Uterus (tissue), 4 donors: ENCODE results near the gene NAGLU. TPM values are rescaled to one million over a fixed set of nuclear protein-coding genes. Genes with fewer than 3 reads are reported as not detected.

ENCODE experiments used
- DNase-seq, 2 donors: peaks; one replicate each; pipeline ENCODE4 v3.0.0-alpha.2; 2019 to 2020
- H3K27ac ChIP-seq, 2 donors: fragments of 200-600 bp; sonication (generic); 1 replicate in 1 of 2; 2 replicates in 1 of 2; pipeline ENCODE4 v1.5.1; 2016 to 2018
- H3K27me3 ChIP-seq, 2 donors: fragments of 200-600 bp; sonication (generic); one replicate each; pipeline ENCODE4 v1.5.1; 2018 to 2019; ENCODE audit warnings: control low read depth in 1 of 2
- H3K36me3 ChIP-seq, 2 donors: fragments of 200-600 bp; sonication (generic); one replicate each; pipeline ENCODE4 v1.5.1; 2019; ENCODE audit warnings: control low read depth in 1 of 2
- H3K4me1 ChIP-seq, 2 donors: fragments of 200-600 bp; sonication (generic); one replicate each; pipeline ENCODE4 v1.5.1; 2018 to 2019; ENCODE audit warnings: control low read depth in 1 of 2
- H3K4me3 ChIP-seq, 2 donors: fragments of 200-600 bp; sonication (generic); 1 replicate in 1 of 2; 2 replicates in 1 of 2; pipeline ENCODE4 v1.5.1; 2018 to 2019; ENCODE audit warnings: mild to moderate bottlenecking in 1 of 2
- H3K9me3 ChIP-seq, 2 donors: fragments of 200-600 bp; sonication (generic); one replicate each; pipeline ENCODE4 v1.5.1; 2019; ENCODE audit warnings: control low read depth in 1 of 2
- POLR2A ChIP-seq, 2 donors: fragments of 450-650 bp; IDR thresholded peaks; one replicate each; pipeline ENCODE4 v1.6.1; 2016; ENCODE audit warnings: antibody characterized with exemption in 2 of 2, mild to moderate bottlenecking in 1 of 2, moderate library complexity in 1 of 2
- intact Hi-C: fragments of 100-400 bp; cut with DNase I; formaldehyde crosslinking; loops from one replicate; pipeline ENCODE4 v1.15.1; 2023; ENCODE audit warnings: low total_unique reads
- total RNA-seq, 4 donors: library from RNA; depleted of rRNA in 3 of 4; stranded (reverse); fragments of >200 nt in 3 of 4; gene quantifications; one replicate each; pipeline versions ENCODE4 v1.1.0 to v1.2.4, GENCODE V29; 2014 to 2023
- TF ChIP-seq, protein P1 (sequence below), 4 experiments: fragments of 200-600 bp in 2 of 4; fragments of 450-650 bp in 2 of 4; sonication (generic) in 2 of 4; IDR thresholded peaks; one replicate each; pipeline ENCODE4 v1.5.1; 2016 to 2019; ENCODE audit warnings: antibody characterized with exemption in 4 of 4, mild to moderate bottlenecking in 2 of 4, moderate library complexity in 1 of 4
- donor health status: DM: yes; HTN: yes; CAD: no.

The NAGLU gene
- total RNA-seq, 4 donors from 2014 or later, result 8.7 to 33.5 (median 25.6) TPM

DNA sequence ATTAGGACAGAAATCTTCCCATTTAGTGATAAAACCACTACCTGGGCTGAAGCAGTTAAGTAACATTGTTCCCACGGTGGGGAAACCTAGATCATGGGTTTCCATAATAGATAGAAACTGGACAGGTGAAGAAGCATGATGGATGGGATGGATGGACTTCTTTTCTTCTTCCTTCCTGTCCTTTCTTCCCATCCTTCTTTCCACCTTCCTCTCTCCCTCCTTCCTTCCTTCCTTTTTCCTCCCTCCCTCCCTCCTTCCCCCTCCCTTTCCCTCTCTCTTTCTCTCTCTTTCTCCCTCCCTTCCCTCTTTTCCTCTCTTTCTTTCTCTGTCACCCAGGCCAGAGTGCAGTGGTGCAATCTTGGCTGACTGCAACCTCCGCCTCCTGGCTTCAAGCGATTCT, 38.4 kb downstream of the NAGLU start:
- Histone ChIP-seq H3K27me3 (no peaks in the 10 kb centered on the region), H3K36me3 (no peaks in the 10 kb centered on the region), H3K4me3 (no peak overlapping the region), H3K4me1 (peaks cover 0 to 12% of the 10 kb centered on the region in 2 donors), H3K9me3 (no peaks in the 10 kb centered on the region), H3K27ac (no peak overlapping the region)
- intact Hi-C loops, result loop anchor here (10.0 kb wide), 1 partner anchor 100 kb away; the partner anchor contains the start of gene PLEKHH3
- TF ChIP-seq, protein P1, sequence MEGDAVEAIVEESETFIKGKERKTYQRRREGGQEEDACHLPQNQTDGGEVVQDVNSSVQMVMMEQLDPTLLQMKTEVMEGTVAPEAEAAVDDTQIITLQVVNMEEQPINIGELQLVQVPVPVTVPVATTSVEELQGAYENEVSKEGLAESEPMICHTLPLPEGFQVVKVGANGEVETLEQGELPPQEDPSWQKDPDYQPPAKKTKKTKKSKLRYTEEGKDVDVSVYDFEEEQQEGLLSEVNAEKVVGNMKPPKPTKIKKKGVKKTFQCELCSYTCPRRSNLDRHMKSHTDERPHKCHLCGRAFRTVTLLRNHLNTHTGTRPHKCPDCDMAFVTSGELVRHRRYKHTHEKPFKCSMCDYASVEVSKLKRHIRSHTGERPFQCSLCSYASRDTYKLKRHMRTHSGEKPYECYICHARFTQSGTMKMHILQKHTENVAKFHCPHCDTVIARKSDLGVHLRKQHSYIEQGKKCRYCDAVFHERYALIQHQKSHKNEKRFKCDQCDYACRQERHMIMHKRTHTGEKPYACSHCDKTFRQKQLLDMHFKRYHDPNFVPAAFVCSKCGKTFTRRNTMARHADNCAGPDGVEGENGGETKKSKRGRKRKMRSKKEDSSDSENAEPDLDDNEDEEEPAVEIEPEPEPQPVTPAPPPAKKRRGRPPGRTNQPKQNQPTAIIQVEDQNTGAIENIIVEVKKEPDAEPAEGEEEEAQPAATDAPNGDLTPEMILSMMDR (IDR thresholded peaks at IDR 0.05), result no peak
- TF ChIP-seq POLR2A (IDR thresholded peaks at IDR 0.05), result no peak
- DNase-seq, result no peak

DNA sequence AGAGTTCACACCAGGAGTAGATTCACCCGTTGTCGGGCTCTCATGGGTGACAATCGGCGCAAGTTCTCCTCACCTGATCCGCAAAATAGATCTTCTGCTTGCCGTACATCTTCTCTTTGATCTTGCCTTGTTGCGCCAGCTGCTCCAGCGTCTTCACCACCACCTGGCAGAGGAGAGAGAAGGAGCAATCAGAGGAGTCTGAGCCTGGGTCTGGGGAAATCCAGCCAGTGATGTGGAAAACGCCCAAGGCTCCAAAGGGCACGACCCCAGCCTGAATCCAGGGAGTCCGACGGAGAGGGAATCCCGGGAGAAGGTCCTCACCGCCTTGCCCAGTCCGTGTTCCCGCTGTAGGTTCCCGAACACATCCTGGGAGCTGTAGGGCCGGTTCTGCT, 41.1 kb downstream of the NAGLU start:
- Histone ChIP-seq H3K27ac (peak overlapping the region; percentile 61 to 73), H3K9me3 (no peaks in the 10 kb centered on the region), H3K27me3 (no peaks in the 10 kb centered on the region), H3K36me3 (no peaks in the 10 kb centered on the region), H3K4me3 (peak overlapping the region; percentile 43 to 65), H3K4me1 (peaks cover 0 to 12% of the 10 kb centered on the region in 2 donors)
- intact Hi-C loops, result loop anchor here (10.0 kb wide), 1 partner anchor 98 kb away; the partner anchor contains the start of gene PLEKHH3
- TF ChIP-seq, protein P1 (IDR thresholded peaks at IDR 0.05), result no peak
- no peak for TF ChIP-seq POLR2A (IDR thresholded peaks at IDR 0.05)
- no peak for DNase-seq

DNA sequence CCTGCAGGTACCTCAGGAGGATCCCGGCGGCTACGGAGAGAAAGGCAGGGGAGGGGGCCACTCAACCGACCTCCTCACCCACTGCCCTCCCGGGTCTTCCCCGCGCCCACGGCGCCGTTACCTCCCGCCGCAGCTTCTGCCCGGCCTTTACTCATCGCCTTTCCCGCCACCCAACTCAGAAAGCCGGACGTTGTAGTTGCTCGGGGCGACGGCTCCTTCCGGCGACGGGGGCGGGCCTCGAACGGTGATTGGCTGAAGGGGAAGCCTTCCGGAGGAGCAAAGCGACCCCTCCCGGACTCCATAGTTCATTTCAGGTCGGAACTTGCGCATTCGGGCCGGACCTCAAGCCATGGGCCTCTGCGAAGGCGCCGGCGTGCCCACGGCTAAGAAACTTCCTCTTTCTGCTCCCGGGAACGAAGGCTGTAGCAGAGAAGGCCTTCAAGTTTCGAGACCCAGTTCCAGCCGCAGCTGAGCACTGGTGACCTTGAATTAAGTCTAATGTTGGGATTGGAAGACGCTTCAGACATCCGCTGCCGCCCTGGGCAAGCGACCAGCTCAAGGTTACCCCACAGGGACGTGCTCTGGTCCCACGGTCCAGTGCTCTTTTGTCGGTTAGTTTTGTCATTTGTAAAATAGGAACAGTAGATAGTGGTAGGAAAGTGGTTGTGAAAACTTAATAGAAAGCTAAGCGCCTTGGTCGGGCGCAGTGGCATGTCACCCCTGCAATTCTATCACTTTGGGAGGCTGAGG, 41.7 kb downstream of the NAGLU start, which contains the start of gene PSMC3IP:
Gene PSMC3IP, minus strand, starts transcription at position 198 of the 750 bp plus-strand sequence. Its CDS starts 43 bp downstream, at position 155.
- Histone ChIP-seq H3K27me3 (no peaks in the 10 kb centered on the region), H3K27ac (peak within 1 kb of the TSS; percentile 73 to 82), H3K4me1 (peaks cover 0 to 12% of the 10 kb centered on the region in 2 donors), H3K9me3 (no peaks in the 10 kb centered on the region), H3K36me3 (no peaks in the 10 kb centered on the region), H3K4me3 (peak within 1 kb of the TSS; percentile 43 to 65)
- DNase-seq, result peak; percentile 95
- TF ChIP-seq, protein P1 (IDR thresholded peaks at IDR 0.05), result peak in 2 of 4 experiments; percentile 40 to 58
- TF ChIP-seq POLR2A (IDR thresholded peaks at IDR 0.05), result peak; percentile 64 to 66
- intact Hi-C loops, result loop anchor here (10.0 kb wide), 1 partner anchor 97 kb away; the partner anchor contains the start of gene PLEKHH3

DNA sequence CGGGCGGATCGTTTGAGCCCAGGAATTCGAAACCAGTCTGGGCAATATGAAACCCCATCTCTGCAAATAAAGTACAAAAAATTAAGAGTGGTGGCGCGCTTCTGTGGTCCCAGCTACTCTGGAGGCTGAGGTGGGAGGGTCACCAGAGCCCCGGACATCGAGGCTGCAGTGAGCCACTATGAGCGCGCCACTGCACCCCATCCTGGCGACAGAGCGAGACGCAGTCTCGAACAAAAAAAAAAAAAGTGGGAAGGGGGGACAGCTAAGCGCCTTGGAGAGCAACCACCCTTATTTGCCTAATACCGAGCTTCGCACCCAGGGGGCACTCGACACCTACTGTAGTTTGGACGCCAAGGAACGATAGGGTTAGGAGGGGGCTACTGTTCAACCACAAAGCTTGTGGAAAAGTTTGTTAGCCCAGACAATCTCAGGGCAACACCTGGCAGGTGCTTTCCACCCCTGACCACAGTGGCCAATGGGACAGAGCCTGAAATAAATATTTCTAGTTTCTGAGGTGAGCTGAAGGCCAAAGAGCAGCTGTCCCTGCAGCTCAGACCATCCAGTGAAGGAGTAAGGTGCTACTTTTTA, 42.3 kb downstream of the NAGLU start:
- Histone ChIP-seq H3K9me3 (no peaks in the 10 kb centered on the region), H3K27ac (peak overlapping the region; percentile 73 to 82), H3K27me3 (no peaks in the 10 kb centered on the region), H3K4me3 (peak overlapping the region; percentile 43 to 65), H3K4me1 (peaks cover 0 to 12% of the 10 kb centered on the region in 2 donors), H3K36me3 (no peaks in the 10 kb centered on the region)
- intact Hi-C loops, result loop anchor here (10.0 kb wide), 1 partner anchor 96 kb away; the partner anchor contains the start of gene PLEKHH3
- peak; percentile 73 to 79 for DNase-seq
- TF ChIP-seq, protein P1 (IDR thresholded peaks at IDR 0.05), result peak; percentile 66 to 79 (median 68)
- TF ChIP-seq POLR2A (IDR thresholded peaks at IDR 0.05), result no peak
